ENCODE results near the gene C13orf46.

Gene C13orf46

GRCh38 chr13:114009590-114010400 lies 35.9 kb upstream of the C13orf46 start:
- no peak for DNase-seq

GRCh38 chr13:114008964-114009589 lies 35.2 kb upstream of the C13orf46 start:
- DNase-seq: no peak

- DNase-seq: no peak
Observed at GRCh38 chr13:114007566-114007965, 33.7 kb upstream of the C13orf46 start.

- no peak for DNase-seq
Observed at GRCh38 chr13:114005206-114005724, 31.4 kb upstream of the C13orf46 start.

DNA sequence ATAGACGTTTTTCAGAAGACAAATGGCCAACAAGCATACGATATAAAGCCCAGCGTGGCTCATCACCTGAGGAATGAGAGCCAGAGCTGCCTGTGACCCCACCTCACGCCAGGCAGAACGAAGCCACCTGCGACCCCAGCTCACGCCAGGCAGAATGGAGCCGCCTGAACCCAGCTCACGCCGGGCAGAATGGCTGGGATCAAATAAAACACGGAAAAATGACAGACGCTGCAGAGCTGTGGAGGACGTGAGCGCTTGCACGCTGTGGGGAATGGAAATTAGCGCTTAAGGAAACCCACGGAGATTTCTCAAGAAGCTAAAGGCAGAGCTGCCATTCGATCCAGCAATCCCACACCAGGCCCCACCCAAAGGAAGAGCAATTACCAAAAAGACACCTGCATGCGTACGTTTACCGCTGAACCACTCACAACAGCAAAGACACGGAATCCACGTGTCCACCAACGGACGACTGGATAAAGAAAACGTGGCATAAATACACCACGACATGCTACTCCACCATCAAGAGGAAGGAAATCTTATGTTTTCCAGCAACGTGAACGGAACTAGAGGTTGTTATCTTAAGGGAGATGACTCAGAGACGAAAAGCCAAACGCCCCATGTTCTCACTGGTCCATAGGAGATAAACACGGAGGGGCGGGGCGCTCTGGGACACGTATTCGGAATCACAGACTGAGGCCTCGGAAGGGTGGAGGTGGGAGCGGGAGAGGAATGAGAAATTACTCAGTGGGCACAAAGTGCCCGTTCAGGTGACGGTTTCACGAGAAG lies 30.7 kb upstream of the C13orf46 start:
- DNase-seq: no peak

DNA sequence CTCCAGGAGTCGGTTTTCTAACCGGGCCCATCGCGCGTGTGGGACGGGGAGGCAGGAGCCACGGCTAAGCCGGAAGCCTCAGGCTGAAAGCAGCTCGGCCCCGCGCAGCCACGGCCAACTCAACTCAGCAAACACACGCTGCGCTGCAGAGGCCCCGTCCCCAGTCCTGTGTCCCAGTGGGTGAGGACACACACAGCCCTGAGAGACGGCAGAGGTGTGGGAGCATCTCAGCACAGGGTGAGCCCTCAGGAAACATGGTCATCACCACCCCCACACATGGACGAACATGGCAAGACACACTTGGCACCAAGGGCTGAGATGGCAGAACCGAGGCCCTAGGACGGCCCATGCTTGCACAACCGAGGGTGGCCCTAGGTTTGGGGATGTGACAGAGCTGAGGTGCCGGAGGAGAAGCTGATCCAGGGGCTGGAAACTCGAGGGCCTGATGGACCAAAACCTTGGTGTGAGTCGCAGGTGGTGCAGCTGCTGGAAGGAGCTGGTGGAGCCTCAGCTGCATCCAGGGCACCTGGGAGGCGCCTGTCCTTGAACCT lies 29.0 kb upstream of the C13orf46 start:
- DNase-seq: no peak

DNA sequence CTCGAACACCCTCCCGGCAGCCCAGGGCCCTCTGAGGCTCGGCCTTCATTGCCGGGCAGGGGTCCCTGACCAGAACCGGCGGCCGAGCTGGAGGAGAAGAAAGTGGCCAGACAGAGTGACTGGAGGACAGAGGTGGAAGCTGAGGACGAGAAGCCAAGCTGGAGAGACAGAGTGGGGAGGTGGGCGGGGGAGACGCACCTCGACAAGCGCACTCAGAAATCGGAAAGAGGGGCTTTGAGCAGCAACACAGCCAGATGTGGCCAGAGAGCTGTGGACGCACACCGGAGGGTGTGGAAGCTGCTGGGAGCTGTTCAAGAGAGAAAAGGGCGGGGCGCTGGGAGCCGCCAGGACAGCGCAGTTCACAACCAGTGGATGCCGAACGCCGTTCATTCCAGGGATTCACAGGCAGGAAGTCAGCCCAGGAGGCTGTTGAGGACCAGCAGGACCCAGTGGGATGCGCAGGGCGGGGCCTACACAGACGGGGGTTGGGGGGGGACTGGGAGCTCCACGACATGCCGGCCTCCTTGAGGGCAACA lies 28.2 kb upstream of the C13orf46 start:
- no peak for DNase-seq

DNA sequence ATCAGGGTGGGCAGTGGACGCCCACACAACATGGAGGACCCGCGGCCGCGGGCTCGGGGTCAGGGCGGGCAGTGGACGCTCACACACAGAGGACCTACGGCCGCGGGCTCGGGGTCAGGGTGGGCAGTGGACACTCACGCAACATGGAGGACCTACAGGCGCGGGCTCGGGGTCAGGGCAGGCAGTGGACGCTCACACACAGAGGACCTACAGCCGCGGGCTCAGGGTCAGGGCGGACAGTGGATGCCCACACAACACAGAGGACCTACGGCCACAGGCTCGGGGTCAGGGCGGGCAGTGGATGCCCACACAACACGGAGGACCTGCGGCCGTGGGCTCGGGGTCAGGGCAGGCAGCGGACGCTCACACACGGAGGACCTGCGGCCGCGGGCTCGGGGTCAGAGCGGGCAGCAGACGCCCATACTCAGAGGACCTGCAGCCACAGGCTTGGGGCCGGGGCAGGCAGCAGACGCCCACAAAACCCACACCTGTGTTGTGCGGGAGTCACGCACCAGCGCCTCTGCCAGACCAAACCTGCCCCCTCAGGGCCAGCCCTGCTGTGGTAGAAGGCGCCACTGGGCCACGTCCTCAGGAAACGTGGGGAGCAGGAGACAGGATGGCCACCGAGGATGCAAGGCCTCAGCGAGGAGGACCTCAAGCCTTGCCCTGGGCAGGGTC lies 27.6 kb upstream of the C13orf46 start:
- no peak for DNase-seq

GRCh38 chr13:114000151-114001040 lies 26.5 kb upstream of the C13orf46 start:
- no peak for DNase-seq

GRCh38 chr13:113999618-113999910 lies 25.7 kb upstream of the C13orf46 start:
- DNase-seq: no peak

DNA sequence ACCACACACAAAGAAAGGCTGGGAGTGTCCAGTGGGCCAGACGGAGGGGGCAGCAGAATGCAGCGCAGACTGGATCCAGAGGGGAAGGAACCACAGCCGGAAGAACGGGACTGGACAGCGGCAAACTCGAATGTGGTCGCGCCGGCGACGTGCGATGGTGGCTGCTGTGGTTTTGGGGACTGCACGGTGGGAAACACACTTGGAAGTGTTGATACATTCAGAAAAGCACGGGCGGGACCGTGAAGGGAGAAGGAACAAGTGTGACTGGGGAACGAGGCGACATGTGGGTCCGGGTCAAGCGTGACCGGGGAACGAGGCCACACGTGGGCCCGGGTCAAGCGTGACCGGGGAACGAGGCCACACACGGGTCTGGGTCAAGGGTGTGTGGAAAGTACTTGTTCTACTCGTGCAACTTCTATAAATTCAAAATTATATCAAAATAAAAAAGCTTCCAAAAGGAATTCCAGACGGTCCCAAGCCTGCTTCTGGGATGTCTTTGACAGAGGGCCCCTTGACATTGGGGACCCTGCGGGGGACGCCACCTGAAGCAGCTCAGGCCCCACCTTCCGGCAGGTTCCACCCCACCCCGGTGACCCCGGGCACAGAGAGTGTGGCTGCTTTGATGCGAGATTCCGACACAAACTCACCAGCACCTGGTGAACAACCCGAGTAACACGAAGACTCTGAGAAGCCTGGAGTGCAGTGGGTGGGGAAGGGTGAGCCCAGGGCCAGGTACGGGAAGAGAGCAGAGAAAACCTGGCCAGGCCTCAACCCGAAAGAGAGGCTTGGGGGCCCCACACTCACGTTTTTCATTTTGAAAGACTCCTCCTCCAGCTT lies 25.1 kb upstream of the C13orf46 start:
- no peak for DNase-seq

DNA sequence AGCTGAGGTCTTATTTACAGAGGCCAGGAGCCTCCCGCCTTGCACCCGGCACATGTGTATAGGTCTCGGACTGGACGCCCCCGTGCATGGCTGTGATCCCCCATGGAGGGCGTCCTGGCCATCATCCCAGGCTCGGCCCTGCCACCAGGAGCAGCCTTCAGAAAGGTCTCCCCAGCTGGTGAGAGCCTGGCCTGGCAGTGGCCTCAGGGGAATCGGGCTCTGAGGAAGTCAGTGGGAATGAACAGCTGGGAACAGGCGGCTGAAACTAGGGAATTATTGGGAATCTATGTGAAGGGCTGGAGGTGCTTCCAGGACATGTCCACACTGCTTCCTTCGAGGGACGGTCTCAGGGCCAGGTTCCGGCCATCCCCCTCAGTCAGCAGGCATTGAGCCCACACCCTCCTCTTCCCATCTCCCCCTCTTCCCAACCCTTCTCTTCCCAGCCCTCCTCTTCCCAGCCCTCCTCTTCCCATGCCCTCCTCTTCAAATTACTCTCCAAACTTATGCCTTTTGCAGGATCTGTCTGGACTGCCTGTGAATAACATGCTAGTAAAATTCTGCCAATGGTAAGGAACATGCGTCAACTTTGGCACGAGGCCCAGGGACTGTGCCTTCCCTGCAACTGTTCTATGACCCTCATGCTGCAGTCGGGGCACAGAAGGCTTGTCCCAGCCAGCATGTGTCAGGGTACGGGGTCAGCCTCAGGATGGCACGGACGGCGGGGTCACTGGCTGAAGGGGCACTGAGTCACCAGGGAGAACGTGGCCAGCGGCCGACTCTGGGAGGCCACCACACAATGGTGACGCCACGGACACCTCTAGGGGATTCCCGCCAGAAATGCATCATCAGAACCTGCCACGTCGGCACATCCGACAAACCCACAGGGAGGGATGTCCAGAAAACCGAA lies 24.2 kb upstream of the C13orf46 start:
- no peak for DNase-seq

DNA sequence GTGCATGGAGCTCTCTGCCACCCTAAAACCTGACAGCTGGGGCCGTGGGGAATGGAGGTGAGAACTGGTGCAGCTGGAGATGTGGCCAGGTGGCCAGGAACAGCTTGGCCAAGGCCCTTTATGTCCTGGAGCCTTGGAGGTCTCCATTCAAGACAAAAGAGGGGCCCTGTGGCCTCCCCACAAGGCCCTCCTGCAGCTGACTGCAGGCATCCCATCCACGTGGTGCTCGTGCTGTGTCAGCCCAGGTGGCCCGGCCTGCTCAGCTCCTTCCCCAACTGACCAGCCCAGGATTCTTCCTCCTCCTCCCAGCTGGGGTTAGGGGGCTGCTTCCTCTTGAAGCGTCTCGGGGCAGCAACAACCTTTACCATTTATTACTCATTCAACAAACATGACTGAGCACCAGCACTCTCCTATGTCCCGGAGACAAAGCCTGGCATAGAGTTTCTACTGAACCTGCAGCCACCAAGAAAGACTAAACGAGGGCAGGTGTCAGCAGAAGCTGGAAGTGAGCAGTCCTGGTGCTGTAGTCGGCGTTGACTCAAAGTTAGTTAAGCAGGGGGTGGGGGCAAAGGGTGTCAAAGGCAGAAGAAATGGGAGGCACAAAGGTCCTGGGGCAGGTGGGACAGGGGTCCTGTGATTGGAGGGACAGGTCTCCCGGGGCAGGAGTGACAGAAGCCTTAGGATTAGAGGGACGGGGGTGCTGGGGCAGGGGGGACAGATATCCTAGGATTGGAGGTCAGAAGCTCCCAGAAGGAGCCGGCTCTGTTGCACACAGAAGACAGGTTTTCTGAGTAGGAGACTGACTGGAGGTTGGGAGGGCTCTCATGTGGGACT lies 23.3 kb upstream of the C13orf46 start:
- no peak for DNase-seq

GRCh38 chr13:113996081-113996911 lies 22.4 kb upstream of the C13orf46 start:
- DNase-seq: no peak

GRCh38 chr13:113995051-113995601 lies 21.2 kb upstream of the C13orf46 start:
- no peak for DNase-seq

- DNase-seq: no peak
Observed at GRCh38 chr13:113992276-113993005, 18.6 kb upstream of the C13orf46 start.

Measured in stimulated activated CD4-positive, alpha-beta T cell treated with anti-CD3 and anti-CD28 coated beads, Interleukin-2, amount 100 ng/mL, for 24 hours (primary cell).